GM12878 (cell line): Measurements from ENCODE around the gene AGAP1. TPM values are rescaled to one million over a fixed set of nuclear protein-coding genes. Genes with fewer than 3 reads are reported as not detected.

Experiments used
- ATAC-seq: fragments of 200-7000 bp; cut with Tn5 transposase; 3 replicates; pipeline ENCODE4 v1.9.1; 2020; ENCODE audit warnings: mild to moderate bottlenecking, moderate library complexity
- BruUV-seq: library from RNA; stranded (reverse); fragments of 400-500 nt; replicated peaks from 2 replicates; lab custom pipeline; 2021; lab: Mats Ljungman, UMichigan
- CTCF ChIA-PET: fragments of 300-600 bp; sonication (Branson Sonifier 250); formaldehyde crosslinking; extraction: SDS; loops from one replicate; lab custom pipeline; 2021; ENCODE audit warnings: inconsistent platforms; lab: Yijun Ruan, JAX
- POLR2A ChIA-PET: fragments of 350-600 bp; formaldehyde crosslinking; extraction: SDS; loops from one replicate; lab custom pipeline; 2021; ENCODE audit warnings: inconsistent platforms; lab: Charles Lee
- RAD21 ChIA-PET: fragments of 300-600 bp; sonication (Branson Sonifier 250); formaldehyde crosslinking; loops from one replicate; lab custom pipeline; 2023; ENCODE audit warnings: antibody characterized with exemption; ENCODE audit not compliant: unreplicated experiment; lab: Charles Lee
- SMC1A ChIA-PET: fragments of 300-600 bp; sonication (Branson Sonifier 250); formaldehyde crosslinking; loops from one replicate; lab custom pipeline; 2023; ENCODE audit not compliant: unreplicated experiment, uncharacterized antibody; lab: Charles Lee
- DNase-seq: peaks from one replicate; pipeline ENCODE4 v3.0.0-alpha.2; 2011; ENCODE audit warnings: low read depth, low spot score
- FAIRE-seq: peaks from 3 replicates; lab custom pipeline; 2011; peaks lifted over from hg19 to GRCh38; lab: Jason Lieb, UNC
- H2AFZ ChIP-seq: 2 replicates; pipeline ENCODE4 v1.6.0; 2011; ENCODE audit warnings: low read depth, low read length, control low read depth; ENCODE audit not compliant: control insufficient read depth
- H3K27ac ChIP-seq: 2 replicates; pipeline ENCODE4 v1.5.1; 2011; ENCODE audit warnings: control low read depth; ENCODE audit not compliant: control insufficient read depth, insufficient read depth
- H3K27me3 ChIP-seq, 2 experiments: replicated peaks in 1 of 2; 2 replicates each; pipeline versions ENCODE4 v1.6.0 to v1.6.1; 2011; ENCODE audit warnings: low read length in 1 of 2; ENCODE audit not compliant: control insufficient read depth in 2 of 2, insufficient read depth in 2 of 2
- H3K36me3 ChIP-seq, 2 experiments: 2 replicates each; pipeline ENCODE4 v1.5.1; 2011; ENCODE audit warnings: low read length in 1 of 2; ENCODE audit not compliant: control insufficient read depth in 2 of 2, insufficient read depth in 2 of 2
- H3K4me1 ChIP-seq: 2 replicates; pipeline ENCODE4 v1.6.1; 2011; ENCODE audit warnings: mild to moderate bottlenecking, low read length, moderate library complexity, mixed read lengths; ENCODE audit not compliant: control insufficient read depth, insufficient read depth
- H3K4me2 ChIP-seq: 2 replicates; pipeline ENCODE4 v1.6.0; 2011; ENCODE audit warnings: control low read depth; ENCODE audit not compliant: control insufficient read depth, insufficient read depth
- H3K4me3 ChIP-seq: fragments of 200-600 bp; sonication (generic); 2 replicates; pipeline ENCODE4 v1.5.1; 2016
- H3K79me2 ChIP-seq: 2 replicates; pipeline ENCODE4 v1.6.0; 2011; ENCODE audit warnings: low read length; ENCODE audit not compliant: control insufficient read depth, insufficient read depth
- H3K9ac ChIP-seq: 2 replicates; pipeline ENCODE4 v1.8.0; 2011; ENCODE audit warnings: low read length, control low read depth, mixed read lengths; ENCODE audit not compliant: control insufficient read depth, insufficient read depth
- H3K9me3 ChIP-seq: replicated peaks from 3 replicates; pipeline ENCODE4 v1.5.1; 2011; ENCODE audit warnings: mild to moderate bottlenecking, low read length; ENCODE audit not compliant: control insufficient read depth, insufficient read depth
- H4K20me1 ChIP-seq: 2 replicates; pipeline ENCODE4 v1.6.0; 2011; ENCODE audit not compliant: control insufficient read depth, insufficient read depth
- ATF7 ChIP-seq: fragments of 450-650 bp; IDR thresholded peaks from 2 replicates; pipeline ENCODE4 v1.6.1; 2016; ENCODE audit warnings: low read depth, mild to moderate bottlenecking
- BACH1 ChIP-seq: fragments of 450-650 bp; IDR thresholded peaks from 2 replicates; pipeline ENCODE4 v1.6.1; 2017; ENCODE audit warnings: mild to moderate bottlenecking, borderline replicate concordance
- CBFB ChIP-seq: IDR thresholded peaks from 2 replicates; pipeline ENCODE4 v1.6.1; 2016; ENCODE audit warnings: antibody characterized with exemption, low read depth
- CREM ChIP-seq: IDR thresholded peaks from 2 replicates; pipeline ENCODE4 v1.6.1; 2014; ENCODE audit warnings: antibody characterized with exemption, low read depth
- HDAC6 ChIP-seq: fragments of 200-600 bp; sonication (generic); IDR thresholded peaks from one replicate; pipeline ENCODE4 v1.8.0; 2017; ENCODE audit warnings: antibody characterized with exemption; ENCODE audit not compliant: unreplicated experiment
- LARP7 ChIP-seq: fragments of 450-650 bp; IDR thresholded peaks from 2 replicates; pipeline ENCODE4 v1.6.1; 2017; ENCODE audit warnings: mild to moderate bottlenecking
- MEF2B ChIP-seq: fragments of 450-650 bp; IDR thresholded peaks from 2 replicates; pipeline ENCODE4 v1.6.1; 2018; ENCODE audit warnings: mild to moderate bottlenecking, moderate library complexity; ENCODE audit not compliant: partially characterized antibody, poor library complexity, severe bottlenecking
- MTA3 ChIP-seq: IDR thresholded peaks from 2 replicates; pipeline ENCODE4 v1.6.1; 2012; ENCODE audit warnings: low read length, inconsistent platforms, borderline replicate concordance
- POLR2AphosphoS5 ChIP-seq: IDR thresholded peaks from 2 replicates; pipeline ENCODE4 v1.6.1; 2011; ENCODE audit warnings: mild to moderate bottlenecking, low read length, inconsistent platforms
- SMC3 ChIP-seq: IDR thresholded peaks from 2 replicates; pipeline ENCODE4 v1.6.1; 2011; ENCODE audit warnings: low read length, improper control_type of control experiment, borderline replicate concordance
- STAT1 ChIP-seq: fragments of 450-650 bp; conservative IDR thresholded peaks from 2 replicates; pipeline ENCODE4 v1.6.1; 2014; ENCODE audit warnings: antibody characterized with exemption, mild to moderate bottlenecking
- ZZZ3 ChIP-seq: IDR thresholded peaks from 2 replicates; pipeline ENCODE4 v1.6.1; 2011; ENCODE audit warnings: low read depth; ENCODE audit not compliant: control insufficient read depth, insufficient read length
- WGBS: methylation state at CpG from one replicate; pipeline ENCODE4 v1.1.6; 2016; ENCODE audit warnings: low lambda C conversion rate; ENCODE audit not compliant: insufficient replicate concordance, insufficient coverage; ENCODE audit errors: missing lambda C conversion rate; 5-methylcytosine and 5-hydroxymethylcytosine counted together
- in situ Hi-C: fragments of 300-500 bp; cut with MboI; formaldehyde crosslinking; loops from 9 replicates; pipeline ENCODE4 v1.14.3; 2018; ENCODE audit warnings: mixed read lengths
- intact Hi-C: fragments of 100-400 bp; cut with micrococcal nuclease; formaldehyde crosslinking; loops from one replicate; pipeline ENCODE4 v1.14.2; 2022; ENCODE audit not compliant: unreplicated experiment
- polyA plus RNA-seq, 11 experiments: library from polyadenylated mRNA; depleted of rRNA in 4 of 11; unstranded in 6 of 11; stranded (reverse) in 5 of 11; fragments of >200 nt; fragmentation: Nextera tagmentation in 4 of 11; fragmentation: Illumina TruSeq in 1 of 11; extraction: Ambion mirVana in 4 of 11; extraction: Trizol in 1 of 11; gene quantifications; 1 replicate in 1 of 11; 2 replicates in 10 of 11; pipeline versions ENCODE4 v1.2.1 to v1.2.3, GENCODE V29; 2011 to 2016; ENCODE audit warnings: inconsistent platforms in 2 of 11, missing spikeins in 2 of 11, low read depth in 1 of 11
- total RNA-seq, 4 experiments: library from RNA; depleted of rRNA in 3 of 4; stranded (reverse); fragments of >200 nt in 3 of 4; fragmentation: Illumina TruSeq in 1 of 4; extraction: Trizol in 1 of 4; gene quantifications; 2 replicates each; pipeline versions ENCODE4 v1.2.1 to v1.2.3, GENCODE V29; 2013 to 2021
- TF ChIP-seq, protein P1 (sequence below): fragments of 450-650 bp; conservative IDR thresholded peaks from 2 replicates; pipeline ENCODE4 v1.6.1; 2017; ENCODE audit warnings: mild to moderate bottlenecking, moderate library complexity
- TF ChIP-seq, protein P2 (sequence below): fragments of 450-650 bp; IDR thresholded peaks from 2 replicates; pipeline ENCODE4 v1.6.1; 2018; ENCODE audit warnings: borderline replicate concordance, mild to moderate bottlenecking; ENCODE audit not compliant: partially characterized antibody
- TF ChIP-seq, protein P3 (sequence below): fragments of 450-650 bp; IDR thresholded peaks from 2 replicates; pipeline ENCODE4 v1.6.1; 2017; ENCODE audit warnings: mild to moderate bottlenecking

AGAP1 gene
- total and polyA plus RNA-seq, 10 of the 15 experiments (the other 5 are each of a cell fraction or from before 2014, with no cell fraction given), result 0.05 to 0.15 (median 0.06) TPM; not detected in 7

DNA sequence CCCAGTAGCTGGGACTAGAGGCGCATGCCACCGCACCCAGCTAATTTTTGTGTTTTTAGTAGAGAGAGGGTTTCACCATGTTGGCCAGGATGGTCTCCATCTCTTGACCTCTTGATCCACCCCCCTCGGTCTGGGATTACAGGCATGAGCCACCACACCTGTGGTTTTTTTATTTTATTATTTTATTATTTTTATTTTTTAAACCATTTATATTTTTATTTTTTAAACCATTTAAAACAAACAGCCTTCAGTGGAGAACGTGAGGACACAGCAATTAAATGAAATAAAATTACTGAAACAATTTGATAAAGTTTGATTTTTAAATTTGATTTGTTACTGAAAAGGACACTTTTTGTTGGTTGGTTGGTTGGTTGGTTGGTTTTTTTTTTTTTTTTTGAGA, 181.0 kb downstream of the AGAP1 start:
- Histone ChIP-seq H3K4me1 (no peaks in the 10 kb centered on the region), H2AFZ (no peak overlapping the region), H3K79me2 (no peaks in the 10 kb centered on the region), H4K20me1 (no peaks in the 10 kb centered on the region), H3K36me3 (no peaks in the 10 kb centered on the region), H3K9me3 (no peaks in the 10 kb centered on the region; the same call in 2 of the 3 replicates), H3K27me3 (no peaks in the 10 kb centered on the region; a peak in 1 of 4 replicates), H3K9ac (no peak overlapping the region), H3K27ac (no peak overlapping the region), H3K4me3 (no peak overlapping the region), H3K4me2 (no peak overlapping the region)
- no peak for ATAC-seq
- in situ Hi-C loops, result no loop called here
- ChIA-PET SMC1A (no interaction called here), CTCF (no interaction called here), RAD21 (no interaction called here), POLR2A (no interaction called here)
- DNase-seq, result no peak
- no peak for FAIRE-seq
- no TSS peak for BruUV-seq
- 15% methylated on average over 4 of the region's 4 CpGs for WGBS
- intact Hi-C loops, result no loop called here
- TF ChIP-seq SMC3 (no peak), MTA3 (no peak), LARP7 (no peak), CREM (no peak), ATF7 (no peak), BACH1 (no peak), POLR2AphosphoS5 (no peak), MEF2B (no peak), CBFB (no peak), ZZZ3 (no peak), STAT1 (no peak), HDAC6 (no peak)
- TF ChIP-seq, protein P1, sequence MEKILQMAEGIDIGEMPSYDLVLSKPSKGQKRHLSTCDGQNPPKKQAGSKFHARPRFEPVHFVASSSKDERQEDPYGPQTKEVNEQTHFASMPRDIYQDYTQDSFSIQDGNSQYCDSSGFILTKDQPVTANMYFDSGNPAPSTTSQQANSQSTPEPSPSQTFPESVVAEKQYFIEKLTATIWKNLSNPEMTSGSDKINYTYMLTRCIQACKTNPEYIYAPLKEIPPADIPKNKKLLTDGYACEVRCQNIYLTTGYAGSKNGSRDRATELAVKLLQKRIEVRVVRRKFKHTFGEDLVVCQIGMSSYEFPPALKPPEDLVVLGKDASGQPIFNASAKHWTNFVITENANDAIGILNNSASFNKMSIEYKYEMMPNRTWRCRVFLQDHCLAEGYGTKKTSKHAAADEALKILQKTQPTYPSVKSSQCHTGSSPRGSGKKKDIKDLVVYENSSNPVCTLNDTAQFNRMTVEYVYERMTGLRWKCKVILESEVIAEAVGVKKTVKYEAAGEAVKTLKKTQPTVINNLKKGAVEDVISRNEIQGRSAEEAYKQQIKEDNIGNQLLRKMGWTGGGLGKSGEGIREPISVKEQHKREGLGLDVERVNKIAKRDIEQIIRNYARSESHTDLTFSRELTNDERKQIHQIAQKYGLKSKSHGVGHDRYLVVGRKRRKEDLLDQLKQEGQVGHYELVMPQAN, result no peak
- TF ChIP-seq, protein P2, sequence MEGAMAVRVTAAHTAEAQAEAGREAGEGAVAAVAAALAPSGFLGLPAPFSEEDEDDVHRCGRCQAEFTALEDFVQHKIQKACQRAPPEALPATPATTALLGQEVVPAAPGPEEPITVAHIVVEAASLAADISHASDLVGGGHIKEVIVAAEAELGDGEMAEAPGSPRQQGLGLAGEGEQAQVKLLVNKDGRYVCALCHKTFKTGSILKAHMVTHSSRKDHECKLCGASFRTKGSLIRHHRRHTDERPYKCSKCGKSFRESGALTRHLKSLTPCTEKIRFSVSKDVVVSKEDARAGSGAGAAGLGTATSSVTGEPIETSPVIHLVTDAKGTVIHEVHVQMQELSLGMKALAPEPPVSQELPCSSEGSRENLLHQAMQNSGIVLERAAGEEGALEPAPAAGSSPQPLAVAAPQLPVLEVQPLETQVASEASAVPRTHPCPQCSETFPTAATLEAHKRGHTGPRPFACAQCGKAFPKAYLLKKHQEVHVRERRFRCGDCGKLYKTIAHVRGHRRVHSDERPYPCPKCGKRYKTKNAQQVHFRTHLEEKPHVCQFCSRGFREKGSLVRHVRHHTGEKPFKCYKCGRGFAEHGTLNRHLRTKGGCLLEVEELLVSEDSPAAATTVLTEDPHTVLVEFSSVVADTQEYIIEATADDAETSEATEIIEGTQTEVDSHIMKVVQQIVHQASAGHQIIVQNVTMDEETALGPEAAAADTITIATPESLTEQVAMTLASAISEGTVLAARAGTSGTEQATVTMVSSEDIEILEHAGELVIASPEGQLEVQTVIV, result no peak
- TF ChIP-seq, protein P3, sequence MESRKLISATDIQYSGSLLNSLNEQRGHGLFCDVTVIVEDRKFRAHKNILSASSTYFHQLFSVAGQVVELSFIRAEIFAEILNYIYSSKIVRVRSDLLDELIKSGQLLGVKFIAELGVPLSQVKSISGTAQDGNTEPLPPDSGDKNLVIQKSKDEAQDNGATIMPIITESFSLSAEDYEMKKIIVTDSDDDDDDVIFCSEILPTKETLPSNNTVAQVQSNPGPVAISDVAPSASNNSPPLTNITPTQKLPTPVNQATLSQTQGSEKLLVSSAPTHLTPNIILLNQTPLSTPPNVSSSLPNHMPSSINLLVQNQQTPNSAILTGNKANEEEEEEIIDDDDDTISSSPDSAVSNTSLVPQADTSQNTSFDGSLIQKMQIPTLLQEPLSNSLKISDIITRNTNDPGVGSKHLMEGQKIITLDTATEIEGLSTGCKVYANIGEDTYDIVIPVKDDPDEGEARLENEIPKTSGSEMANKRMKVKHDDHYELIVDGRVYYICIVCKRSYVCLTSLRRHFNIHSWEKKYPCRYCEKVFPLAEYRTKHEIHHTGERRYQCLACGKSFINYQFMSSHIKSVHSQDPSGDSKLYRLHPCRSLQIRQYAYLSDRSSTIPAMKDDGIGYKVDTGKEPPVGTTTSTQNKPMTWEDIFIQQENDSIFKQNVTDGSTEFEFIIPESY, result no peak
